Ovary (tissue), 9 donors: ENCODE results near the gene ACTL10. TPM values are rescaled to one million over a fixed set of nuclear protein-coding genes. Genes with fewer than 3 reads are reported as not detected.

Experiments used
- DNase-seq, 5 donors: peaks; one replicate each; pipeline ENCODE4 v3.0.0-alpha.2; 2019 to 2020
- H3K27ac ChIP-seq, 2 donors: fragments of 200-600 bp; one replicate each; pipeline versions ENCODE4 v1.5.1 to v1.8.0; 2019 to 2022
- H3K27me3 ChIP-seq: fragments of 200-600 bp; one replicate; pipeline ENCODE4 v1.8.0; 2022
- H3K36me3 ChIP-seq: fragments of 200-600 bp; sonication (generic); one replicate; pipeline ENCODE4 v1.5.1; 2019
- H3K4me1 ChIP-seq: one replicate; pipeline ENCODE4 v1.8.1; 2013; ENCODE audit warnings: mild to moderate bottlenecking, moderate library complexity; ENCODE audit not compliant: insufficient read depth
- H3K4me3 ChIP-seq: fragments of 200-600 bp; sonication (generic); one replicate; pipeline ENCODE4 v1.5.1; 2017
- H3K9me3 ChIP-seq, 2 donors: fragments of 200-600 bp in 1 of 2; sonication (generic) in 1 of 2; one replicate each; pipeline versions ENCODE4 v1.5.1 to v1.8.1; 2013 to 2019; ENCODE audit warnings: mild to moderate bottlenecking in 1 of 2, moderate library complexity in 1 of 2
- CTCF ChIP-seq, 3 donors: fragments of 450-650 bp in 2 of 3; fragments of 200-600 bp in 1 of 3; IDR thresholded peaks; one replicate each; pipeline versions ENCODE4 v1.5.1 to v1.8.0; 2016 to 2022; ENCODE audit warnings: antibody characterized with exemption in 3 of 3, mild to moderate bottlenecking in 1 of 3
- EP300 ChIP-seq: sonication (generic); formaldehyde crosslinking; IDR thresholded peaks from one replicate; pipeline ENCODE4 v1.6.1; 2017; ENCODE audit warnings: antibody characterized with exemption
- POLR2A ChIP-seq: fragments of 450-650 bp; IDR thresholded peaks from one replicate; pipeline ENCODE4 v1.6.1; 2017; ENCODE audit warnings: antibody characterized with exemption, mild to moderate bottlenecking, moderate library complexity
- WGBS, 3 donors: extraction: QIAGEN DNeasy Blood & Tissue Kit in 1 of 3; methylation state at CpG; one replicate each; pipeline versions ENCODE4 v1.1.5 to v1.1.7; 2013 to 2017; 5-methylcytosine and 5-hydroxymethylcytosine counted together
- intact Hi-C, 4 donors: fragments of 100-400 bp; cut with DNase I; formaldehyde crosslinking; loops; one replicate each; pipeline versions ENCODE4 v1.11.0 to v1.15.1; 2022 to 2023
- polyA plus RNA-seq, 2 donors: library from polyadenylated mRNA; stranded (reverse); fragments of 200-250 nt in 1 of 2; fragments of 350-450 nt in 1 of 2; fragmentation: Illumina TruSeq in 1 of 2; extraction: RNeasy Lipid Tissue Mini Kit (QIAGEN cat#74804) in 1 of 2; gene quantifications; one replicate each; pipeline ENCODE4 v1.2.3, GENCODE V29; 2013 to 2014
- total RNA-seq, 7 donors: library from RNA; depleted of rRNA in 2 of 7; stranded (reverse); fragments of >200 nt in 2 of 7; fragmentation: NEBNext Ultra II Directional in 3 of 7; extraction: Animal tissue kit (Norgen Biotek cat#: 25700) in 3 of 7; gene quantifications; one replicate each; pipeline versions ENCODE4 v1.1.0 to v1.2.4, GENCODE V29; 2016 to 2023
- donor health status: DM: no; HTN: no; CAD: no; lungs with moderate emphysema.
- donor health status: DM: no; HTN: no; CAD: no.
- donor health status: Bipolar disorder and iron deficiency.
- donor health status: DM: yes; HTN: yes; CAD: no.
- donor health status: DM: no; HTN: no; CAD: no.
- donor health status: DM: yes; HTN: yes; CAD: no.

The ACTL10 gene
- total and polyA plus RNA-seq, 9 donors, result 0.59 to 2.4 (median 1.6) TPM; not detected in 1

GRCh38 chr20:33701629-33702450, 35.1 kb downstream of the ACTL10 start:
- intact Hi-C loops, result no loop called here
- H3K27ac ChIP-seq, result no peak overlapping the region
- H3K9me3 ChIP-seq, result no peaks in the 10 kb centered on the region
- H3K4me1 ChIP-seq, result peaks cover 7% of the 10 kb centered on the region
- no peaks in the 10 kb centered on the region for H3K36me3 ChIP-seq
- DNase-seq, result no peak
- 88 to 91% (median 90%) methylated on average over 12 to 27 of the region's 27 CpGs for WGBS, 3 donors
- no peaks in the 10 kb centered on the region for H3K27me3 ChIP-seq
- no peak overlapping the region for H3K4me3 ChIP-seq
- no peak for TF ChIP-seq CTCF (IDR thresholded peaks at IDR 0.05)
- no peak for TF ChIP-seq POLR2A
- no peak for TF ChIP-seq EP300

GRCh38 chr20:33702861-33703260, 36.1 kb downstream of the ACTL10 start:
- peaks cover 7% of the 10 kb centered on the region for H3K4me1 ChIP-seq
- DNase-seq, result peak in 1 of 5 donors; percentile 47
- H3K27ac ChIP-seq, result no peak overlapping the region
- no peak for TF ChIP-seq CTCF (IDR thresholded peaks at IDR 0.05)
- no peak for TF ChIP-seq EP300
- TF ChIP-seq POLR2A, result no peak
- 18 to 37% (median 29%) methylated on average over 5 of the region's 5 CpGs for WGBS, 3 donors
- no peaks in the 10 kb centered on the region for H3K27me3 ChIP-seq
- H3K4me3 ChIP-seq, result no peak overlapping the region
- intact Hi-C loops, result no loop called here
- no peaks in the 10 kb centered on the region for H3K36me3 ChIP-seq
- no peaks in the 10 kb centered on the region for H3K9me3 ChIP-seq

- H3K4me3 ChIP-seq, result no peak overlapping the region
- DNase-seq, result no peak
- peaks cover 7% of the 10 kb centered on the region for H3K4me1 ChIP-seq
- TF ChIP-seq EP300 (no peak), CTCF (IDR thresholded peaks at IDR 0.05) (no peak), POLR2A (no peak)
- 81 to 86% (median 81%) methylated on average over 8 of the region's 8 CpGs for WGBS, 3 donors
- no peaks in the 10 kb centered on the region for H3K27me3 ChIP-seq
- intact Hi-C loops, result no loop called here
- H3K9me3 ChIP-seq, result no peaks in the 10 kb centered on the region
- H3K27ac ChIP-seq, result no peak overlapping the region
- no peaks in the 10 kb centered on the region for H3K36me3 ChIP-seq
These were observed 36.9 kb downstream of the ACTL10 start for GRCh38 chr20:33703498-33704137.

GRCh38 chr20:33704197-33704924, 37.6 kb downstream of the ACTL10 start:
- Histone ChIP-seq H3K9me3 (no peaks in the 10 kb centered on the region), H3K27ac (no peak overlapping the region), H3K27me3 (no peaks in the 10 kb centered on the region), H3K4me3 (no peak overlapping the region), H3K36me3 (no peaks in the 10 kb centered on the region), H3K4me1 (peaks cover 7% of the 10 kb centered on the region)
- 94 to 97% (median 95%) methylated on average over 11 of the region's 11 CpGs for WGBS, 3 donors
- intact Hi-C loops, result no loop called here
- no peak for TF ChIP-seq CTCF (IDR thresholded peaks at IDR 0.05)
- no peak for TF ChIP-seq POLR2A
- no peak for DNase-seq
